NCI-H2227 (cell line): ENCODE data around the gene PRKAR2A.
A peak's percentile ranks its signal among the peaks of the same experiment; 100 is the strongest.
"Not testable (repeated sequence)": the region's sequence is repeated elsewhere in the genome, so short reads cannot be mapped to it uniquely, and the experiment has no call there.

ENCODE experiments used
- DNase-seq: peaks from one replicate; lab custom pipeline; 2025; ENCODE audit not compliant: unreplicated experiment; lab: John Stamatoyannopoulos, UW

PRKAR2A gene

DNA sequence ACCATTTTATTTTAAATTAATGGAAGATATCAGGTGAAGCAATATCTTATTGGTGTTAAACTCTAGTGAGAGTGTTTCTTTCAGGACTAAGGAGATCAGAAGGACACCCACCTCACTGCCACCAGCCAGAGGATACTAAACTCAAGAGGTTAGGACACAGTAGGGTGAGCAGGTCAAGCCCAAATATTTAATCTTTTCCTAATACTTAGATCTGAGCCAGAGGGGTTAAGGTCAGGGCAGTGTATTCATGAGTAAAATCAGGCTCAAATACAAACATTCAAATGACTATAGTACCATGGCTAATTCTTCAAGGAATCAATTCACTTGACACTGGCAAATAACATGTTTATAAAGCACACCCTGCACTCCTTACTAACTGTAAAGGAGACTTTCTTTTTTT lies 65.6 kb downstream of the PRKAR2A start:
- no peak for DNase-seq

DNA sequence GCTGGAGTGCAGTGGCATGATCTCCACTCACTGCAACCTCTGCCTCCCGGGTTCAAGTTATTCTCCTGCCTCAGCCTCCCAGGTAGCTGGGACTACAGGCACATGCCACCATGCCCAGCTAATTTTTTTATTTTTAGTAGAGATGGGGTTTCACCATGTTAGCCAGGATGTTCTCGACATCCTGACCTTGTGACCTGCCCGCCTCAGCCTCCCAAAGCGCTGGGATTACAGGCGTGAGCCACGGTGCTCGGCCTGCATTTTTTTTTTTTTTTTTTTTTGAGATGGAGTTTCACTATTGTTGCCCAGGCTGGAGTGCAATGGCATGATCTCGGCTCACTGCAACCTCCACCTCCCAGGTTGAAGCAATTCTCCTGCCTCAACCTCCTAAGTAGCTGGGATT lies 69.1 kb downstream of the PRKAR2A start:
- DNase-seq = not testable (repeated sequence)

DNA sequence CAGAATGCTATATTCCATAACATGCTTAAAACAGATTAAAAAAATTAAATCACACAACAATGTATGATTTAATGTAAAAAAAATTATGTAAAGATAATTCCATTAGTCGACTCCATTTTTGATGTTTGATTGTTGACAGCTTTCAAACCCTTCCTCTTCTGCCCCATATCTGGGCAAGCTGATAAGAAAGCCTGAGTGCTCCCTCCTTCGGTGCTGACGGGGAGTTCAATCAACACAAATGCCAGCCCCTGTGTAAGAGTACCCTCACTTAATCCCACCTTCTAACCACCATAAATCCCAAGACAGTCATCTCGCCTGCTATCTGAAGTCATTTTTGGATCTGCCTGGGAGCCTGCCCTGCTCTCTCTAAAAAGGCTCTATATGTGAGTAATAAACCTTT lies 70.8 kb downstream of the PRKAR2A start:
- DNase-seq = no peak

DNA sequence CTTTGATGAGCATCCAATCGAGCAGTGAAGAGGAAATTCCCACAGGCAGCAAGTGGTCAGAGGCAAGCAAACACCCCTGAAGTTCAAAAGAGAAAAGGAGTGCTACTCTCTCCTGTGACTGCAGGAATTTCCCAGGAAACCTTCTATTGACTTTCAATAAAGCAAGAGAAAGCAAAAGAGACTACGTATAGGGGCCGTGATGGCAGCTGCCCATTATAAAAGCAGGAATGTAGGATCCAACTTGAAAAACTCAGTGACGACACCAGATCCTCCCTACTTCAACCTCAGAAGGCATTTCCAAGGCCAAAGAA lies 77.5 kb downstream of the PRKAR2A start:
- no peak for DNase-seq

DNA sequence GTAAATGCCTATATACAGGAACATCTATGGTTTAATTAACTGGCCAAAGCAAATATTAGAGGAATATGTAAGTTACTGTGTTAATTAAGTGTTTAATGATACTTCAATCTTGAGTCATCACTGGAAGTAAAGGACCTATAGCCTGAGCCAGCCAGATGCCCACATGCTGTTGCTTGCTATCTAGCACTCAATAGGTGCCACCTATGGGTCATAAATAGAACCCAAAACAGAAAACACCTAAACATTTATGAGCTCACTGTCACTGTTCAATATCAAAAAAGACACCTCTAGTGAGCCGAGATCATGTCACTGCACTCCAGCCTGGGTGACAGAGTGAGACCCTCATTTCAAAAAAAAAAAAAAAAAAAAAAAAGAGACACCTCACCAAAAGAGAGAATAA lies 82.3 kb downstream of the PRKAR2A start:
- no peak for DNase-seq

DNA sequence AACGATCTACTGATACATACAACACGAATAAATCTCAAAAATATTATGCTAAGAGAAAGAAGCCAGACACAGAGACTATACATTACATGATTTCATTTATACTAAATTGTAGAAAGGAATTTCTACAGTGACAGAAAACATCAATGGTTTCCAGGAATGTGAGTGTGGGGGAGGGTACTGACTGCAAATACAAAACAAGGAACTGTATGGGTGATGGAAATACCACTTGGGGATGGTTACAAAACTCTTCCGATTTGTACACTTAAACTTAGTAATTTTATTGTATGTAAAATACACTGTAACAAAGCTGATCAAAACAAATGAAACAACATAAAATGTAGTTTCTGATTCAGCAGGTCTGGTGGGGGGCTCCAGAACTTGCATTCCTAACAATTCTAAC lies 84.9 kb downstream of the PRKAR2A start:
- no peak for DNase-seq

DNA sequence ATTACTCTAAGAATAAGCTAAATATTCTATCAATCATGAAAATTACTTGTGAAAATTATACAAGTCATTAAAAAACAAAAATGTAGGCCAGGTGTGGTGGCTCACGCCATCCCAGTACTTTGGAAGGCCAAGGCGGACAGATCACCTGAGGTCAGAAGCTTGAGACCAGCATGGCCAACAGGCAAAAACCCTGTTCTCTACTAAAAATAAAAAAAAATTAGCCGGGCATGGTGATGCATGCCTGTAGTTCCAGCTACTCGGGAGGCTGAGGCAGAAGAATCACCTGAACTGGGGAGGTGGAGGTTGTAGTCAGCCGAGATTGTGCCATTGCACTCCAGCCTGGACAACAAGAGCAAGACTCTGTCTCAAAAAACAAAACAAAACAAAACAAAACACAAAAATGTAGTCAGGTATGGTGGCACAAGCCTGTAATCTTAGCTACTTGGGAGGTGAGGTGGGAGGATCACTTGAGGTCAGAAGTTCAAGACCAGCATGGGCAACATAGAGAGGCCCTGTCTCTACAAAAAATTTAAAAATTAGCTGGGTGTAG lies 87.6 kb downstream of the PRKAR2A start:
- DNase-seq = not testable (repeated sequence)

DNA sequence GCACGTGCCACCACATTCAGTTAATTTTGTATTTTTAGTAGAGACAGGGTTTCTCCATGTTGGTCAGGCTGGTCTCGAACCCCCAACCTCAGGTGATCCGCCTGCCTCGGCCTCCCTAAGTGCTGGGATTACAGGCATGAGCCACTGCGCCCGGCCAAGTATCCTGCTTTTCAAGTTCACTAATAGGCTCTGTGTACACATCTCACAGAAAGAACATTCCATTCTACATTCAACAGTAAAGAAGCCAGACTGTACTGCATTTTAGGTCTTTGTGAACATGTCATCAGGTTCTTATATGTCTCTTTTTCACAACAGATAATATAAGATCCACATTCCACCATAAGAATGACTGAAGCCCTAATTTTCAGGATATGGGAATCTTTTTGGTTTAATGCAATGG lies 88.1 kb downstream of the PRKAR2A start:
- not testable (repeated sequence) for DNase-seq

DNA sequence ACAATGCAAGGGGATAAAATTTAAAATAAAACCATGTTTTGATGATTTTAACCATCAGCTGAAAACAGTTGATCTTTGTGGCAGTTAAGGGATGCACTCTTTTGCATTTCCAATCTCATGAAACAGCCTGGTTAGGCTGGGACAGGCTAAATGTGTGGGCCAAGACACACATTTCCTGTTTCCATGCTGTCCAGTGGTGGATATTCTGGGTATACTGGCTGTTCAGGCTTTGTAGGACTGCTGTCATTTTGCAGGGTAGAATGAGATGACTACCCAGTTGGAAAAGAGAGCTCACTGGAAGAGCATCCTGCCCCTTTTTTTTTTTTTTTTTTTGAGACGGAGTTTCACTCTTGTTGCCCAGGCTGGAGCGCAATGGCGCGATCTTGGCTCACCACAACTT lies 88.6 kb downstream of the PRKAR2A start:
- no peak for DNase-seq

DNA sequence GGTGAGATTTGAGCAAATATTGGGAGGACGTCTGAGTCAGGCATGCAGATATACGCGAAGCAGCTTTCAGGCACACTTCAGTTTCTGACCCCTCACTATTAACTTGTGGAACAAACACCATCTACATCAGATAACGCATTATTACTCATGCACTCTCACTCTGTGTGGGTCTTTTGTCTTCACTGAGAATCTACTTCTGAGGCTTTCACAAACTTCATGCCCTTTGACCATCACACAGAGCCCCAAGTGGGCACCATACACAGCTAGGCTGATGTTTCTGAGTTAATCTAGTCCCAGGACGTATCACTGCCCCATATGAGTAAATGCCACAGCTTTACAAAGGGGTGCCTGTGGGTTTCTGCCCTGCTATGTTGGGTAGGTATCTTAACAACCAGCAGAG lies 91.0 kb downstream of the PRKAR2A start:
- no peak for DNase-seq

DNA sequence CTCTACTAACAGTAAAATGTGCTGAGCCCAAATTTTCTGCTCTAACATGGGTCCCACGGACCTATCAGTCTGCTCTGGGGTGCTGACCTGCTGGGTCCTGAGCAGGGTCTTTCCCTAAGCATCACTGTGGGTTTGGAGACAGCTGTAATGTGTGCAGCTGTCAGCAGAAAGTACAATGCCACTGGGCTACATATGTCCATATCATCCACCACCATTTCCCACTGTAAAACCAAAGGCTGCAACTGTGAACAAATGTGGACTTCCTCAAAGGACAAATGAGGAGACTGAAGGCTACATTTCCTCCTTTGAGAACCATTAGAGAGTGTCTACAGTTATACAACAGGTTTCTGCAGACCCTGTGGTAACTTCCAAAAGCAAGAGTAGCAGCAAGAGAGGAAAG lies 96.8 kb downstream of the PRKAR2A start:
- DNase-seq = no peak

DNA sequence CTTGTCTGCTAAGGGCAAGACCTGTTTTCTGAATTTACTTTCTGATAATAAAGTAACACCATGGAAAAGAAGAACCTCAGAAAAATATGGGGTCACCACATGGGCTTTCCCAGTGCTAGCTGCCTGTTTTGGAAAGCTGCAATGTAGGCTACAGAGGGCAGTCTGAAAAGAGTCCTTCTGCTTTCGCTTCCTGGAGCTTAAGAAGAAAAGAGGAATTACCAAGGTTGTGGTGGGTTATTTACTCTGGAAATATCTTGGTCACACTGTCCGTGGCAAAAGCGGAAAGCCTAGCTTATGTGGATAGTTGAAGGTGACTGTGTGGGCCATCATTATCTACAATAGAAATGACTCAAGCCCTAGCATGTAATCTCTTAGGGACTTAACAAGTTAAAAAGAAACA lies 98.9 kb downstream of the PRKAR2A start:
- no peak for DNase-seq

DNA sequence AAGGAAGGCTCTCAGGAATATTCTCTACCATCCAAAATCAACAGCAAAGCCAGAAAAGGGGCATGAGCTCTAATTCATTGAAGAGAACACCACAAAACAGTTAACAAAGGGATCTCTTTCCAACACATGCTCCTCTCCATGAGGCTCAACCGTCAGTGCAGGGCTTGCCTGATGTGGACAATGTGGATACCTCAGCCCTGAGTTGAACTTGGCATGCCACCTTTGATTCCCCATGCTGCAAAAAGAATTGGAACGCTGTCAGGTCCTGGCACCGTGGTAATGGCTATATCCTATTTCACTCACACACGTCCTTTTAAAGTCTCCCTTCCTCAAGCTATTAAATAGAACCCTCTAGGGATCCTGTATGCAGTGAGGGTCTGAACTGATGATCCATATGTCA lies 100.0 kb downstream of the PRKAR2A start:
- DNase-seq = no peak

DNA sequence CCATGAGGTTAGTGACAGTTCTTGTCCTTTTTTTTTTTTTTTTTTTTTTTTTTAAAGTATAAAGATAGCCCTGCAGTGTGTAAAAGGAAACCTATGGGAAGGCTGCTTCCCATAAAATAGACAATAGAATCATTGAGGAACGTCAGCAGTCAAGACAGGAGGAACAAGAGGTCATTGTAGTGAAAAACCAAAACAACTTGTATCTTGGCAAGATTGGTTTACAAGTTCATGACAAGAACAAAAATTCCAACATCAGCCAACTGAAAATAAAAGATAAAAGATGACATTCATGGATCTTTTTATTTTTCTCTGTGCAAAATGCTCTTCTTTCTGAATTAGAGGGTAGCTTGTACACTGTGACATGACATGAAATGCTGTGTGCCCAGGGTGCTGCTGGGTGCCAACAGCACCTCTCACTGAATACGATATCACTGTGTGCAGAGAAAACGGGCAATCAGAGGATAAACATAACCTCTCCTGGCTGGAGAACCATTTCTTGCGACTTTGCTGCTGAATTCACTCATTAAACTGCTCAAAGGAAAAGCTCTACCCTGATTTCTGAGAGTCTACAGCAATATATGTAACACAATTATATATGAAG lies 100.6 kb downstream of the PRKAR2A start:
- no peak for DNase-seq

DNA sequence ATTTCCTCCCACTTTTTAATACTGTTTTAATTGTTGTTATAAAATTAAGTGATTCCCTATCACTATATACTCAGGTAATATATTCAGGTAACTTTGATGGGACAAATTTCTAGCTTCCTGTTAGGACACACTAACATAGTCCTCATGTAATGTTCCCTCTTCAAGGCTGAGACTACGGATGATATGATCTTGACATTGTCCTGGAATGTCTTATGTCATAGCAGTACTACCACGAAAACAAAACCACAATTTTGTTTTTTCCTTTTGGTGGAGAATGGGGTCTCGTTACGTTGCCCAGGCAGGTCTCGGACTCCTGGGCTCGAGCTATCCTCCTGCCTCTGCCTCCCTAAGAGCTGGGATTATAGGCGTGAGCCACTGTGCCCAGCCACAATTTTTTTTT lies 103.9 kb downstream of the PRKAR2A start:
- no peak for DNase-seq

DNA sequence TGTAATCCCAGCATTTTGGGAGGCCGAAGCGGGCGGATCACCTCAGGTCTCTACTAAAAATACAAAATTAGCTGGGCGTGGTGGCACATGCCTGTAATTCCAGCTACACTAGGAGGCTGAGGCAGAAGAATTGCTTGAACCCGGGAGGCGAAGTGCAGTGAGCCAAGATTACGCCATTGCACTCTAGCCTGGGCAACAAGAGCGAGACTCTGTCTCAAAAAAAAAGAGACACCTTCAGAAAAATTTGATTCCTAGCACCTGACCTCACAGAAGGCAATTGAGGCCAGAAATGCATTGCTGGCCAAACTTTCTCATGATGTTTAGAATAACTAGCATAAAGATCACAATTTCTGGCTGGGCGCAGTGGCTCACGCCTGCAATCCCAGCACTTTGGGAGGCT lies 106.4 kb downstream of the PRKAR2A start:
- DNase-seq = not testable (repeated sequence)

DNA sequence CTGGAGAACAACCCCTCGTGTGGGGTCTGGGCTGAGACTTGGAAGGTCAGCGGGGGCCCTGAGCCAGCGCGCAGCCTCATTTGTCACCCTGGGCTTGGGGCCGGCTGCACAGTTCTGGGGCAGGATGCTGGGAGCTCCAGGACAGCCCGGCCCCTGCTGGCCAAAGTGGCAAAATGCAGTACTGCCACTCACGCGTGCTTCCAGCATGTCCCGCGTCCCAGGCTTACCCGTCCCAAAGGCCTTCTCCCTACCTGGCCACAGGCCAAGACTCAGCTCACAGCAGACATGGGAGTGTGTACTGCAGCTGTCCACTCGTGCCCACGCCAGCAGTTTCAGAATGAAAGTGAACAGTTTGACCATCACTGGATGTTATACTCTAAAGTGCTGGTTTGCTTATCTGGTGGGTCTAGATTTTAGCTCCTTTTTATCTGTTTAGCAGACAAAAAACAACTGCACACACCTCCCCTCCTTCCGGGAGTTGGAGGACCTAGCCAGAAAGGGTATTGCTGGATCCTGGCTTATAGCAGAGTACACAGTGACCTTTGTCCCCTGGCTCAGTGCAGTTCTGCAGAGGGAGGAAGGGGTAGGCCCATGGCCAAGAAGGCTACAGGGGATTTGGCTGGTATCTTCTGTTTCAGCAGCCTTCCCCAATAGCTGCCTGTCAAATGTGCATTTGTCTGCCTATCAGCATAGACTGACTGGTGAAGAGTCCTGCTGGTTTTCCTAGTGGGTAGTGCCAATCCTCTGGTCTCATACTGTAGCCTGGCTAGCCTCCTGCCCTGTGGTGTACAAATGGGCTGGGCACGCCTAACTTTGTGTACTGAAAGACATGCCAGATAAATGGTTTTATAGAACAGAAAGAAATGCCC lies 107.5 kb downstream of the PRKAR2A start:
- peak; percentile 58 for DNase-seq

DNA sequence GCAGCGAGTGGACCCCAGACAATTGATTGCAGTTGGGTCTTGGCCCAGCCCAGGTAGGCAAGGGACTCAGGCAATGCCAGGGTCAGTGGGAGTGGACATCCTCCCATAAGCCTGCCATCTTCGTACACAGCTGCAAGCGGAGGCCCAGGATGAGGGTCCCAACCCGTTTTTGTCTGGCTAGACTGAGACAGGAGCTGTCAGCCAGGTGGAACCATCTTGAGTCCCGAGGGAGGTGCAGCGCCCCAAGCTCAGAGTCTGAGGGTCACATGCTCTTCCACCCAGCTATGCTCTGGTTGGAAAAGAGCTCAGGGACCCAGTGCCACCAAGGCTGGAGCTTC lies 108.1 kb downstream of the PRKAR2A start:
- DNase-seq = no peak

DNA sequence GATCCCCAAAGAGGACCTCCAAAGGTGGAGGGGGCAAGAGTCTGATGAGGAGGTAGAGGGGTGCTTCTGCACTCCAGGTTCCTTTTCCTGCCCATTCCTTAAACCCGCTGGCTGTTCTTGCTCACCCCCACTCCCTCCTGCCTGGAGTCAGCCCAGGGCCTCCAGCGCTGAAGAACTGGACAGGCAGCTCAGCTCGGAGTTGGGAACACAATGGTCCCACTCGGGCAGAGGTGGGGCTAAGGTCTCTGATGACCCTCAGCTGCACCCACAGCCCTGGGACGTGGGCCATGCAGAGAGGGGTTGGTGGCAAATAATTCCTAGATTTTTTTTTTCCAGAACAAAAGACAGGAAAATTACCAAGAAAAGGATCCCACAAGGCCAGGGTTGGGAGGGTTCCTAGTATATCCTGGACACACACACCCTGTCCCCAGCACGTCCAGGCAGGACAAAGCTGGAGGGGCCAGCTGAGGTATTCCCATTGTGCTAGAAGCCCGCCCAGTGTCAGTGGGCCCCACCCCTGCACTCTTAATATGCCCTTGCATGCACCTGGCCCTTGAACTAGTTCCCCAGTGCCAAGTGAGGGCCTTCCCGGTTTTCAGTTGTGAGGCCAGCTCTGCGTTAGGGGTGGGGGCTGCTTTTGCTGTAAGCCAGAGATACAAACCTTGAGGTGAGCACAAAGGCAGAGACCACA lies 108.6 kb downstream of the PRKAR2A start:
- no peak for DNase-seq

DNA sequence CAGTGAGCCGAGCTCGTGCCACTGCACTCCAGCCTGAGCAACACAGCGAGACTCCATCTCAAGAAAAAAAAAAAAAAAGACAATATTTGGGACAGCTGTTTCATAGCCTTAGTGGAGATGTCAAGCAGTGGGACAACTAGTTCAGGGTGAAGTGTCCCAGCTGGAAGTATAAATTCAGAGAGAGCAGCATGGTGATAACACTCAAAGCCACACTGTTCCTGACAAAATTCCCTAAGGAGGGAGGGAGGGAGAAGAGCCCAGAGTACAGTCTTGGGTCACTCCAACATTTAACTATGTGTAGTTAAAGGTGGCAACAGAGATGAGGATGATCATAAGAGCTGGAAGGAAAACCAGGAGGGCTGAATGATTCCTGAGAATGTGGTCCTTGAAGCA lies 109.5 kb downstream of the PRKAR2A start:
- no peak for DNase-seq

DNA sequence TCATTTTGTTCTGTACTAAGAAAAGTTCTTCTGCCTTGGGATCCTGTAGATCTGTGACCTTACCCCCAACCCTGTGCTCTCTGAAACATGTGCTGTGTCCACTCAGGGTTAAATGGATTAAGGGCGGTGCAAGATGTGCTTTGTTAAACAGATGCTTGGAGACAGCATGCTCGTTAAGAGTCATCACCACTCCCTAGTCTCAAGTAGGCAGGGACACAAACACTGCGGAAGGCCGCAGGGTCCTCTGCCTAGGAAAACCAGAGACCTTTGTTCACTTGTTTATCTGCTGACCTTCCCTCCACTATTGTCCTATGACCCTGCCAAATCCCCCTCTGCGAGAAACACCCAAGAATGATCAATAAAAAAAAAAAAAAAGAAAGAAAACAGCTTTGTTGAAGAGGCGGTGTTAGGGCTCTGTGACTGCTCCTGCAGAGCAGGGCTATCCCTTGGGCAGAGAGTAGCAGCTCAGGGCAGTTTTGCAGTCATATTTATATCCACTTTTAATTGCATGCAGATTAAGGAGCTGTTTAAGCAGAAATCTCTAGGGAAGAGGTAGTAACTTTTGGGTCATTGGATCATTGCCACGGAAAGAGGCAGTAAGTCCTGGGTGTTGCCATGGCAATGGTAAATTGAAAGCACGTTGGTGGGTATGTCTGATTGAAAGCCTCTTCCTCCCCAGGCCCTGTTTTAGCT lies 112.5 kb downstream of the PRKAR2A start:
- DNase-seq = not testable (repeated sequence)

DNA sequence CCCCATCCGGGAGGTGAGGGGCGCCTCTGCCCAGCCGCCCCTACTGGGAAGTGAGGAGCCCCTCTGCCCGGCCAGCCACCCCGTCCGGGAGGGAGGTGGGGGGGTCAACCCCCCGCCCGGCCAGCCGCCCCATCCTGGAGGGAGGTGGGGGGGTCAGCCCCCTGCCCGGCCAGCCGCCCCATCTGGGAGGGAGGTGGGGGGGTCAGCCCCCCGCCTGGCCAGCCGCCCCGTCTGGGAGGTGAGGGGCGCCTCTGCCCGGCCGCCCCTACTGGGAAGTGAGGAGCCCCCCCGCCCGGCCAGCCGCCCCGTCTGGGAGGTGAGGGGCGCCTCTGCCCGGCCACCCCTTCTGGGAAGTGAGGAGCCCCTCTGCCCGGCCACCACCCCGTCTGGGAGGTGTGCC lies 113.1 kb downstream of the PRKAR2A start:
- DNase-seq = not testable (repeated sequence)
